HCT116 (cell line): Measurements from ENCODE around the gene GNG7. TPM values are rescaled to one million over a fixed set of nuclear protein-coding genes. Genes with fewer than 3 reads are reported as not detected.

Source experiments
- ATAC-seq: fragments of 200-7000 bp; cut with Tn5 transposase; 2 replicates; pipeline ENCODE4 v1.9.1; 2020; ENCODE audit warnings: mild to moderate bottlenecking, moderate library complexity
- BruUV-seq: library from RNA; stranded (reverse); fragments of 400-500 nt; replicated peaks from 2 replicates; lab custom pipeline; 2021; lab: Mats Ljungman, UMichigan
- CTCF ChIA-PET: fragments of 300-600 bp; sonication (Branson Sonifier 250); formaldehyde crosslinking; loops from one replicate; lab custom pipeline; 2021; ENCODE audit warnings: antibody characterized with exemption; lab: Charles Lee
- POLR2A ChIA-PET: fragments of 300-600, 350-600 bp; sonication (Branson Sonifier 250); formaldehyde crosslinking; loops from one replicate; lab custom pipeline; 2021; ENCODE audit warnings: antibody characterized with exemption; lab: Charles Lee
- RAD21 ChIA-PET, 2 experiments: fragments of 300-600 bp; sonication (Branson Sonifier 250); formaldehyde crosslinking; loops; one replicate each; lab custom pipeline; 2023; ENCODE audit warnings: low total read pairs in 2 of 2; ENCODE audit not compliant: uncharacterized antibody in 2 of 2, unreplicated experiment in 2 of 2, low non-redundant PET in 1 of 2; lab: Charles Lee
- DNase-seq: peaks from one replicate; pipeline ENCODE4 v3.0.0-alpha.2; 2010; ENCODE audit warnings: low read depth, low spot score
- H2AFZ ChIP-seq: fragments of 200-600 bp; shearing (Covaris generic), sonication (generic); 2 replicates; pipeline ENCODE4 v1.6.1; 2017; ENCODE audit warnings: low read depth, mixed run types, mixed read lengths, antibody characterized with exemption, low read length; ENCODE audit not compliant: poor library complexity, severe bottlenecking
- H3K27ac ChIP-seq: 2 replicates; pipeline ENCODE4 v1.5.1; 2012; ENCODE audit warnings: low read depth, low read length
- H3K27me3 ChIP-seq: fragments of 200-600 bp; sonication (generic); 2 replicates; pipeline ENCODE4 v1.6.1; 2016; ENCODE audit warnings: mixed run types, low read length, mixed read lengths; ENCODE audit not compliant: insufficient read depth
- H3K36me3 ChIP-seq, 2 experiments: fragments of 200-500 bp in 1 of 2; fragments of 200-600 bp in 1 of 2; sonication (Bioruptor generic) in 1 of 2; sonication (generic) in 1 of 2; 2 replicates each; pipeline versions ENCODE4 v1.5.1 to v1.6.1; 2014 to 2016; ENCODE audit warnings: low read length in 2 of 2, inconsistent platforms in 1 of 2, mixed read lengths in 1 of 2, mixed run types in 1 of 2; ENCODE audit not compliant: insufficient read depth in 2 of 2, control insufficient read depth in 1 of 2
- H3K4me1 ChIP-seq, 2 experiments: fragments of 200-600 bp in 1 of 2; sonication (generic) in 1 of 2; 2 replicates each; pipeline versions ENCODE4 v1.5.1 to v1.6.1; 2012 to 2017; ENCODE audit warnings: low read length in 2 of 2, inconsistent platforms in 1 of 2, mild to moderate bottlenecking in 1 of 2, mixed read lengths in 1 of 2, mixed run types in 1 of 2, moderate library complexity in 1 of 2; ENCODE audit not compliant: insufficient read depth in 2 of 2, control insufficient read depth in 1 of 2
- H3K4me2 ChIP-seq: fragments of 200-600 bp; sonication (generic); 2 replicates; pipeline ENCODE4 v1.6.1; 2017; ENCODE audit warnings: mixed run types, low read length, mixed read lengths
- H3K4me3 ChIP-seq, 2 experiments: fragments of 200-600 bp in 1 of 2; sonication (generic) in 1 of 2; replicated peaks in 1 of 2; 2 replicates each; pipeline ENCODE4 v1.5.1; 2011 to 2016; ENCODE audit warnings: low read length in 2 of 2, control low read depth in 1 of 2, low read depth in 1 of 2, mild to moderate bottlenecking in 1 of 2, mixed read lengths in 1 of 2, mixed run types in 1 of 2
- H3K79me2 ChIP-seq: fragments of 200-600 bp; sonication (generic); 2 replicates; pipeline ENCODE4 v1.6.1; 2017; ENCODE audit warnings: mild to moderate bottlenecking, mixed run types, low read length, moderate library complexity, mixed read lengths; ENCODE audit not compliant: insufficient read depth
- H3K9ac ChIP-seq: fragments of 200-600 bp; sonication (generic); 2 replicates; pipeline ENCODE4 v1.6.1; 2016; ENCODE audit warnings: low read length, mixed read lengths
- H3K9me2 ChIP-seq: fragments of 200-600 bp; sonication (generic), shearing (Covaris generic); 2 replicates; pipeline ENCODE4 v1.6.1; 2017; ENCODE audit warnings: mixed run types, mild to moderate bottlenecking, moderate library complexity; ENCODE audit not compliant: insufficient read depth
- H3K9me3 ChIP-seq, 2 experiments: fragments of 200-500 bp in 1 of 2; fragments of 200-600 bp in 1 of 2; sonication (Bioruptor generic) in 1 of 2; sonication (generic) in 1 of 2; 2 replicates each; pipeline ENCODE4 v1.6.1; 2014 to 2017; ENCODE audit warnings: low read length in 2 of 2, mixed read lengths in 2 of 2, inconsistent platforms in 1 of 2, low read depth in 1 of 2, mild to moderate bottlenecking in 1 of 2, mixed run types in 1 of 2, moderate library complexity in 1 of 2; ENCODE audit not compliant: control insufficient read depth in 1 of 2, insufficient read depth in 1 of 2
- H4K20me1 ChIP-seq: fragments of 200-600 bp; sonication (generic), shearing (Covaris generic); 2 replicates; pipeline ENCODE4 v1.6.1; 2017; ENCODE audit warnings: mixed run types, mild to moderate bottlenecking, moderate library complexity; ENCODE audit not compliant: insufficient read depth
- EGR1 ChIP-seq: IDR thresholded peaks from 2 replicates; pipeline ENCODE4 v1.6.1; 2012; ENCODE audit warnings: low read depth
- EZH2 ChIP-seq: fragments of 200-600 bp; sonication (generic); IDR thresholded peaks from 2 replicates; pipeline ENCODE4 v1.6.1; 2017; ENCODE audit warnings: antibody characterized with exemption, mixed run types
- EZH2phosphoT487 ChIP-seq: fragments of 200-600 bp; IDR thresholded peaks from 2 replicates; pipeline ENCODE4 v1.6.1; 2018; ENCODE audit warnings: antibody characterized with exemption, borderline replicate concordance
- RAD21 ChIP-seq: IDR thresholded peaks from 2 replicates; pipeline ENCODE4 v1.6.1; 2012; ENCODE audit warnings: low read depth, mild to moderate bottlenecking
- SIN3A ChIP-seq: IDR thresholded peaks from 2 replicates; pipeline ENCODE4 v1.6.1; 2012; ENCODE audit warnings: low read depth
- TCF7L2 ChIP-seq: IDR thresholded peaks from 2 replicates; pipeline ENCODE4 v1.7.0; 2011; ENCODE audit warnings: borderline replicate concordance, inconsistent platforms; ENCODE audit not compliant: insufficient read depth, insufficient read length; ENCODE audit errors: extremely low read depth
- YY1 ChIP-seq: IDR thresholded peaks from 2 replicates; pipeline ENCODE4 v1.6.1; 2011; ENCODE audit warnings: low read length, low read depth, moderate library complexity, mild to moderate bottlenecking; ENCODE audit not compliant: insufficient replicate concordance; ENCODE audit errors: extremely low read depth
- ZFX ChIP-seq: fragments of 450-650 bp; IDR thresholded peaks from 2 replicates; pipeline ENCODE4 v1.6.1; 2017
- ZNF274 ChIP-seq: fragments of 200-500 bp; sonication (Bioruptor generic); IDR thresholded peaks from 2 replicates; pipeline ENCODE4 v1.6.1; 2014; ENCODE audit warnings: mild to moderate bottlenecking, low read depth, low read length, inconsistent platforms
- intact Hi-C: fragments of 100-400 bp; cut with micrococcal nuclease; formaldehyde crosslinking; loops from 2 replicates; pipeline ENCODE4 v1.10.0; 2022
- total RNA-seq: library from RNA; stranded (reverse); gene quantifications from one replicate; pipeline ENCODE4 v1.2.1, GENCODE V29; 2021; ENCODE audit not compliant: unreplicated experiment
- TF ChIP-seq, protein P1 (sequence below), 3 experiments: fragments of 200-600 bp in 1 of 3; sonication (generic) in 1 of 3; IDR thresholded peaks in 2 of 3; conservative IDR thresholded peaks in 1 of 3; 2 replicates each; pipeline ENCODE4 v1.5.1; 2012 to 2017; ENCODE audit warnings: low read depth in 2 of 3, low read length in 2 of 3, antibody characterized with exemption in 1 of 3, borderline replicate concordance in 1 of 3, control low read depth in 1 of 3, mild to moderate bottlenecking in 1 of 3, mixed read lengths in 1 of 3, mixed run types in 1 of 3, moderate library complexity in 1 of 3; ENCODE audit not compliant: insufficient read depth in 1 of 3
- TF ChIP-seq, protein P2 (sequence below): IDR thresholded peaks from 2 replicates; pipeline ENCODE4 v1.6.1; 2012
- TF ChIP-seq, protein P3 (sequence below): IDR thresholded peaks from 2 replicates; pipeline ENCODE4 v1.6.1; 2011; ENCODE audit warnings: mild to moderate bottlenecking, low read length, moderate library complexity; ENCODE audit not compliant: insufficient replicate concordance; ENCODE audit errors: extremely low read depth
- TF ChIP-seq, protein P4 (sequence below): IDR thresholded peaks from 2 replicates; pipeline ENCODE4 v1.6.1; 2012

GNG7 gene
- total RNA-seq, 1 experiment from 2014 or later = 11.3 TPM

DNA sequence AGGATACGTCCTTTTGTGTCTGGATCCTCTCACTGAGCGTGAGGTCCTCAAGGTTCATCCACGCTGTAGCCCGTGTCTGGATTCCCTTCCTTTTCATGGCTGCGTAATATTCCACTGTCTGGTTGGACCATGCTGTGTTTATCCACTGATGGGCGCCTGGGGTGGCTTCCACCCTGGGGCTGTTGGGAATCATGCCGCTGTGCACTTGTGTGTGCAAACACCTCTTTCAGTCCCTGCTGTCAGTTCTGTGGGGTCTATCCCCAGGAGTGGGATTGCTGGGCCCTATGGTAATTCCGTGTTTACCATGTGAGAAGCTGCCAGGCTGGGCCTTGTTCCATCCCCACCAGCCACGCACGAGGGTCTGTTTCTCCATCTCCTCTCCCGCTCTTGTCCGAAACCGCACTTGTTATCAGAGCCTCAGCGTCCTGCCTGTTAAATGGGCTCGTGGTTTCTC, 128.0 kb downstream of the GNG7 start (continued):
- TF ChIP-seq, protein P1, sequence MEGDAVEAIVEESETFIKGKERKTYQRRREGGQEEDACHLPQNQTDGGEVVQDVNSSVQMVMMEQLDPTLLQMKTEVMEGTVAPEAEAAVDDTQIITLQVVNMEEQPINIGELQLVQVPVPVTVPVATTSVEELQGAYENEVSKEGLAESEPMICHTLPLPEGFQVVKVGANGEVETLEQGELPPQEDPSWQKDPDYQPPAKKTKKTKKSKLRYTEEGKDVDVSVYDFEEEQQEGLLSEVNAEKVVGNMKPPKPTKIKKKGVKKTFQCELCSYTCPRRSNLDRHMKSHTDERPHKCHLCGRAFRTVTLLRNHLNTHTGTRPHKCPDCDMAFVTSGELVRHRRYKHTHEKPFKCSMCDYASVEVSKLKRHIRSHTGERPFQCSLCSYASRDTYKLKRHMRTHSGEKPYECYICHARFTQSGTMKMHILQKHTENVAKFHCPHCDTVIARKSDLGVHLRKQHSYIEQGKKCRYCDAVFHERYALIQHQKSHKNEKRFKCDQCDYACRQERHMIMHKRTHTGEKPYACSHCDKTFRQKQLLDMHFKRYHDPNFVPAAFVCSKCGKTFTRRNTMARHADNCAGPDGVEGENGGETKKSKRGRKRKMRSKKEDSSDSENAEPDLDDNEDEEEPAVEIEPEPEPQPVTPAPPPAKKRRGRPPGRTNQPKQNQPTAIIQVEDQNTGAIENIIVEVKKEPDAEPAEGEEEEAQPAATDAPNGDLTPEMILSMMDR (IDR thresholded peaks at IDR 0.05 in 2 of 3, conservative IDR thresholded peaks at IDR 0.05 in 1 of 3; ENCODE audit: borderline replicate concordance in 1 of 3, insufficient read depth in 1 of 3, low read depth in 2 of 3, low read length in 2 of 3) = no peak
- no peak for TF ChIP-seq EZH2phosphoT487
- TF ChIP-seq EZH2 = no peak
- no peak for TF ChIP-seq TCF7L2
- TF ChIP-seq YY1 = no peak
- no peak for TF ChIP-seq ZFX
- TF ChIP-seq, protein P2, sequence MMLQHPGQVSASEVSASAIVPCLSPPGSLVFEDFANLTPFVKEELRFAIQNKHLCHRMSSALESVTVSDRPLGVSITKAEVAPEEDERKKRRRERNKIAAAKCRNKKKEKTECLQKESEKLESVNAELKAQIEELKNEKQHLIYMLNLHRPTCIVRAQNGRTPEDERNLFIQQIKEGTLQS = no peak

DNA sequence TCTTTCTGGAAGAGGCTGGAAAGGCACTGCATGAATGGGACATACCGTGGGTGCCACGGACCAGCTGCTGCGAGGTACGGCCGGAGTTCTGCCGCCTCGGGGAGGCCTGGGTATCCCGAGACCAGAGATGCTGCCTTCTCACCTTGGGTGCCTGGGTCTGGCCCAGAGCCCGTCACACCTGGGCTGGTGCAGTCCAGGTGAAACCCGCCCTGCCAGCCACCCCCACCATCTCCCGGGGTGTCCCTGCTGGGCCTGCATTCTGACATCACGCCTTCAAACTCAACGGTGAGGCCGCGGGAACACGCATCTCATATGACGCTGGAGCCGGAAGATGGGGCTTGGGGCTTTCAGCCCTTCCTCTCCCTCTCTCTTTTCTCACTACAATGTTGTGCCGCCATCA, 128.6 kb downstream of the GNG7 start:
- DNase-seq = no peak
- intact Hi-C loops = no loop called here
- Histone ChIP-seq H3K36me3 (no peaks in the 10 kb centered on the region), H4K20me1 (no peaks in the 10 kb centered on the region), H3K4me1 (peaks cover 22 to 29% of the 10 kb centered on the region in 2 experiments), H3K9me3 (0 out of 4 replicates have a peak, but pooled peaks cover 0 to 2% of the 10 kb centered on the region in 2 experiments), H3K27ac (no peak overlapping the region), H3K9ac (no peak overlapping the region), H3K4me2 (no peak overlapping the region), H3K79me2 (no peaks in the 10 kb centered on the region), H2AFZ (no peak overlapping the region), H3K9me2 (no peaks in the 10 kb centered on the region), H3K4me3 (no peak overlapping the region), H3K27me3 (no peaks in the 10 kb centered on the region)
- no peak for ATAC-seq
- TF ChIP-seq, protein P3, sequence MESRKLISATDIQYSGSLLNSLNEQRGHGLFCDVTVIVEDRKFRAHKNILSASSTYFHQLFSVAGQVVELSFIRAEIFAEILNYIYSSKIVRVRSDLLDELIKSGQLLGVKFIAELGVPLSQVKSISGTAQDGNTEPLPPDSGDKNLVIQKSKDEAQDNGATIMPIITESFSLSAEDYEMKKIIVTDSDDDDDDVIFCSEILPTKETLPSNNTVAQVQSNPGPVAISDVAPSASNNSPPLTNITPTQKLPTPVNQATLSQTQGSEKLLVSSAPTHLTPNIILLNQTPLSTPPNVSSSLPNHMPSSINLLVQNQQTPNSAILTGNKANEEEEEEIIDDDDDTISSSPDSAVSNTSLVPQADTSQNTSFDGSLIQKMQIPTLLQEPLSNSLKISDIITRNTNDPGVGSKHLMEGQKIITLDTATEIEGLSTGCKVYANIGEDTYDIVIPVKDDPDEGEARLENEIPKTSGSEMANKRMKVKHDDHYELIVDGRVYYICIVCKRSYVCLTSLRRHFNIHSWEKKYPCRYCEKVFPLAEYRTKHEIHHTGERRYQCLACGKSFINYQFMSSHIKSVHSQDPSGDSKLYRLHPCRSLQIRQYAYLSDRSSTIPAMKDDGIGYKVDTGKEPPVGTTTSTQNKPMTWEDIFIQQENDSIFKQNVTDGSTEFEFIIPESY = no peak
- TF ChIP-seq, protein P4, sequence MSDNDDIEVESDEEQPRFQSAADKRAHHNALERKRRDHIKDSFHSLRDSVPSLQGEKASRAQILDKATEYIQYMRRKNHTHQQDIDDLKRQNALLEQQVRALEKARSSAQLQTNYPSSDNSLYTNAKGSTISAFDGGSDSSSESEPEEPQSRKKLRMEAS = no peak
- no peak for TF ChIP-seq EGR1
- TF ChIP-seq RAD21 = no peak
- no peak for TF ChIP-seq ZNF274
- no peak for TF ChIP-seq SIN3A
- TF ChIP-seq, protein P2 = no peak
- TF ChIP-seq, protein P1 (IDR thresholded peaks at IDR 0.05 in 2 of 3, conservative IDR thresholded peaks at IDR 0.05 in 1 of 3; ENCODE audit: borderline replicate concordance in 1 of 3, insufficient read depth in 1 of 3, low read depth in 2 of 3, low read length in 2 of 3) = no peak
- TF ChIP-seq YY1 = no peak
- CTCF ChIA-PET = no interaction called here
- no TSS peak for BruUV-seq
- POLR2A ChIA-PET = no interaction called here
- RAD21 ChIA-PET = no interaction called here
